GM20431 (cell line): Measurements from ENCODE around the gene DTX2.
"Not testable (repeated sequence)": the region's sequence is repeated elsewhere in the genome, so short reads cannot be mapped to it uniquely, and the experiment has no call there.

ENCODE experiments used
- in situ Hi-C: fragments of 300-500 bp; cut with MseI, MboI; formaldehyde crosslinking; loops from one replicate; pipeline ENCODE4 v1.15.0; 2020; ENCODE audit warnings: low sequenced_read_pairs; ENCODE audit not compliant: unreplicated experiment

Gene DTX2

GRCh38 chr7:76442664-76443446 is 18.7 kb upstream of the DTX2 start:
- in situ Hi-C loops = not testable (repeated sequence)

- in situ Hi-C loops = not testable (repeated sequence)
These were observed 17.7 kb upstream of the DTX2 start for GRCh38 chr7:76443846-76444245.

- in situ Hi-C loops = not testable (repeated sequence)
These were observed 15.9 kb upstream of the DTX2 start for GRCh38 chr7:76445577-76446008.

DNA sequence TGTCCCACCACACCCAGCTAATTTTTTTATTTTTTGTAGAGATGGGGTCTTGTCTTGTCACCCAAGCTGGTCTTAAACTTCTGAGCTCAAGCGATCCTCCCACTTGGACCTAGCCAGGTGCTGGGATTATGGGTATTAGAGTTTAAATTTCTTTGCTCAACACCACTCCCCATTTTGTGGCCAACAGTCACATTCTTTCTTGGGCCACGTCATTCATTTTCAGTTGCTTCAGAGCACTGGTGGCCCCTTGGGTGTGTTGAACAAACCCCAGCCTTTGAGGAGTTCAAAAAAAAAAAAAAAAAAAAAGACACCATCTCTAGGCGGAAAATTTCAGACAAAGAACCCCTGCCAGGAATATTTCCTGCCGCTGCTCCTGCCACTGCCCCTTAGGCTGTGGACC is 4.5 kb upstream of the DTX2 start:
- in situ Hi-C loops = not testable (repeated sequence)

DNA sequence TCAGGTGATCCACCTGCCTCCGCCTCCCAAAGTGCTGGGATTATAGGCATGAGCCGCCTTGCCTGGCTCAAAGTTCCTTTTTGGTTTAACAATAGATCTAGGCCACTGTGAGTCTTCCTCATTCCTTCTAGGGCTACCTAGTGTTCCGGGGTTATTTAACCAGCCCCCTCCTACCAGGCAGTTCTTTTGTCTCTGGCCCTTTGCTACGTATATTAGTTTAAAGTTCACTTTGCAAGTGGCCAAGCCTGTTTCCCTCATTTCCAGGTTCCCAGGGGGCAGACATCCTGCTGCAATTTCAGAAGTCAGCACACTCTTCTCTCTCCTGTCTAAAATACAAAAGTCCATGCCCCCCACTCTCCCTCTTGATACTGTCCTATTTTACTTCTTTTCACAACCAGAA is 3.0 kb upstream of the DTX2 start:
- in situ Hi-C loops = not testable (repeated sequence)

GRCh38 chr7:76460767-76461166 is 742 bp upstream of the DTX2 start:
- in situ Hi-C loops = not testable (repeated sequence)

DNA sequence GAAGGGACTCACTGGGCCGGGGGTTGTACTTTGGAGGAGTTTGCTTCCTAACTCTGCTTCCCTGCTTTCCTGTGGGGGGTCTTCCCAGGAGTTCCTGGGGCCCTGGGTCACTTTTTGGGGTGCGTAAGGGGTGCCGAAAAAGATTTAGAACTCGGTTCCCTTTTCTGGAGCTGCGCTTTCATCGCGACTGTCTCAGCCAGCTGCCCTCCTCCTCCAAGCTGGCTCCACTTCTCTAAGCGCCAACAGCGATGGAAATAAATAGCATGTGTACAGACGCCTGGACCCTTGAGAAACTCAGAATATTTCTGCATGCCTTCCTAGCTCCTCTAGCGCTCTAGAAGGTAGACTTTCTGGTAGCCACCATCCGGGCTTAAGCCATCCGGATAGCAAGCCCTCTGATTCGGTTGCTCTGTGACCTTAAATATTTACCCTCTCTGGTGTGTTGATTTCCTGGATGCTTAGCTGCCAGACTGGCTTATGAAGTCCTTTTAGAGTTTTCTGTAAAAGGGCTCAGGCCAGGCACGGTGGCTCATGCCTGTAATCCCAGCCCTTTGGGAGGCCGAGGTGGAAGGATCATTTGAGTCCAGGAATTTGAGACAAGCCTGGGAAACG is 868 bp downstream of the DTX2 start:
- in situ Hi-C loops = not testable (repeated sequence)

DNA sequence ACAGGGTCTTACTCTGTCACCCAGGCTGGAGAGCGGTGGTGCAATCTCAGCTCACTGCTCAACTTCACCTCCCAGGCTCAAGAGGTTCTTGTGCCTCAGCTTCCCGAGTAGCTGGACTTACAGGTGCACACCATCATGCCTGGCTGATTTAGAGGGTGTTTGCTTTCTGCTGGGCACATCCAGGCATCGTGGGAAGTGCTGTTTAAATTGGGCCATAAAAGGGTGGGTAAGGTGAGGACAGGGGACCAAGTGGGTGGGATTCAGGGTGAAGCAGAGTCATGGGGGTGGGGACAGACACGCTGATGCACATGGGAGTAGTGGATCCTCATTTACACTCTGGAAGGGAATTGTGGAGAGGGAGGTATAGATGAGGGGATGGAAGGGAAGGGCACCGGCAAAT is 3.5 kb downstream of the DTX2 start:
- in situ Hi-C loops = not testable (repeated sequence)

DNA sequence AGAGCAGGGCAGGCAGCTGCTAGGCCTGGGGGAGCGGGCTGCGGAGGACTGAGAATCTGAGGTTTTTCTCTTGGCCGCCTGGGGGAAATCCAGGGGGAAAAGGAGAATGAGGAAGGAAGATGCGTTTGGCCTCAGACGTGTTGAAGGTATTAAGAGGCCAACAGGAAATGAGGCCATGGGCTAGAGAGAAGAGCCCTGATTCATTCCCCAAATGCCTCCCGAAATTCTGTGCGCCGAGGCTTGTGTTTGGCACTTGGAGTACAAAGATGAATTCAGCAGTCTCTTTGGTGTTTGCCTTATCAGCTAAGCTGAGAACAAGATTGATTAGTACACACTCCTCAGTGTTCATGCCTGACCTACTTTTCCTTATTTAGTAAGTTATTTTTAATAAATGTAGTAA is 4.4 kb downstream of the DTX2 start:
- in situ Hi-C loops = not testable (repeated sequence)

GRCh38 chr7:76467743-76468404 is 6.4 kb downstream of the DTX2 start:
- in situ Hi-C loops = not testable (repeated sequence)

GRCh38 chr7:76471556-76472221 is 10.2 kb downstream of the DTX2 start:
- in situ Hi-C loops = not testable (repeated sequence)

GRCh38 chr7:76473097-76473496 is 11.6 kb downstream of the DTX2 start:
- in situ Hi-C loops = not testable (repeated sequence)

DNA sequence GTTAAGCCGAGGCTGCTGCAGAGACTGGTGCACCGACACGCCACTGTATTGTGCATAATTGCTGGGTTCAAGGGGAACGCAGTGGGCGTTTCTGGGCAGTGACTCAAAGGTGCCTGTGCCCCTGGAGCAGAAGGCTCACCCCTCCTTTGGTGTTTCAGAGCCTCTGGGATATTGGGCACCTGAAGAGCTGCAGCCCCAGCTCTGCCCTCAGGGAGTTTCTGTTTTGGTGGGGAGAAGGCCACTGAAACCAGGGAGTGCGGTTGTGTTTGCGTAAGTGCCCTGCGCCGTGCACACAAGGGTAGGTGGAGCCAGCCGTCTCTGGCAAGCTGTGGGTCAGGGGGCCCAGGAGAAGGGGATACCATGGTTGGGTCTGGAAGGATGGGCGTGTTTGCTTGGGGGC is 14.8 kb downstream of the DTX2 start:
- in situ Hi-C loops = not testable (repeated sequence)

- in situ Hi-C loops = not testable (repeated sequence)
These were observed 15.4 kb downstream of the DTX2 start for GRCh38 chr7:76476742-76477474.

DNA sequence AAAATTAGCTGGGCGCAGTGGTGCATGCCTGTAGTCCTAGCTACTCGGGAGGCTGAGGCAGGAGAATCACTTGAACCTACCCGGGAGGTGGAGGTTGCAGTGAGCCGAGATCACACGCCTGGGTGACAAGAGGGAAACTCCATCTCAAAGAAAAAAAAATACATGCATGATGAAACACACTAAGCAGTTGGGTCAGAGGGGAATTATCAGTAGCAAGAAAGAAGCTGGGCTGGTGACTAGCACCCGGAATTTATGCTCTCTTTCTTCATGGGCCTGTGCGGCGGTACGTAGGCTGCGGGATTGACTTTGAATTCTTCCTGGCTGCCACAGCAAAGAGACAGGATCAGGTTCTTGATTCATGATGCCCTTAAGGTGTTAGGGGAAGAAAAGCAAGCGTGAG is 18.1 kb downstream of the DTX2 start:
- in situ Hi-C loops = not testable (repeated sequence)

GRCh38 chr7:76480403-76481253 is 19.1 kb downstream of the DTX2 start:
- in situ Hi-C loops = not testable (repeated sequence)

- in situ Hi-C loops = not testable (repeated sequence)
These were observed 21.2 kb downstream of the DTX2 start for GRCh38 chr7:76482660-76483059.

DNA sequence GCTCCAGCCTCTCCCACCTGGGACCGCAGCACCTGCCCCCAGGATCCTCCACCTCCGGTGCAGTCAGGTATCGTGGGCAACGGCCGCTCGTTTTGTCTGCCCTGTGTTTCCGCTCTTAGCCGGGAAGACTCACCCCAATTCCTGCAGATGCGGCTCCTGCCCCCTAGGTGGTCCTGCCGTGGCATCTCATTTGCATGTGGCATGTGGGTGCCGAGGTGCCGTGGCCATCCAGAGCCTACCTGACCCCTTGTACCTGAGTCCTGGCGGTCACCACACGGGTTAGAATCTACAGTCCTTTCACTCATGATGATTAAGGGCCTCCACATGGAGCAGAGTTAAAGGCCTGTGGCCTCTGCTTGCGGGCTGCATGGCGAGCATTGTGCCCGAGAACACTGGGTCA is 21.6 kb downstream of the DTX2 start:
- in situ Hi-C loops = not testable (repeated sequence)

DNA sequence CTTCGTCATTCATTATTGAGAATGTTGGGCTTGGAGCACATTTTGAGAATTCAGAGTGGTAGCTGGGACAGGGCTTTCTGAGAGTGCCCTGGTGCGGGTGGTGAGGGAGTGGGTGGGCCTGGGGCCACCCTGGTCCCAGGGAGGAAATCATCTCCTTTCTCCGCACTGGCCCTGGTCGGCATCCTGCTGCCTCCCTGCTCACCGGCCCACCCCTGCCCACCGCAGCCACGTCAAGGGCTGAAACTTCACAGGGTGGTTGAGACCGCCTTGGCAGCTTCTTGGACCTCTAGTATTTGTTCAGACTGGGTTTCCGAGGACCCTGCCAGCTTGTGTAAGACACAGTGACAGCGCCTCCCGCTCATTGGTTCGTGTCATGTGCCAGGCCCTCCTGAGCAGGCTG is 22.9 kb downstream of the DTX2 start:
- in situ Hi-C loops = not testable (repeated sequence)
